ENCODE measurements around the gene LSM4. TPM values are rescaled to one million over a fixed set of nuclear protein-coding genes. Genes with fewer than 3 reads are reported as not detected.

The LSM4 gene
- total and polyA plus RNA-seq, 8 donors: 16.5 to 67.9 (median 35.3) TPM

DNA sequence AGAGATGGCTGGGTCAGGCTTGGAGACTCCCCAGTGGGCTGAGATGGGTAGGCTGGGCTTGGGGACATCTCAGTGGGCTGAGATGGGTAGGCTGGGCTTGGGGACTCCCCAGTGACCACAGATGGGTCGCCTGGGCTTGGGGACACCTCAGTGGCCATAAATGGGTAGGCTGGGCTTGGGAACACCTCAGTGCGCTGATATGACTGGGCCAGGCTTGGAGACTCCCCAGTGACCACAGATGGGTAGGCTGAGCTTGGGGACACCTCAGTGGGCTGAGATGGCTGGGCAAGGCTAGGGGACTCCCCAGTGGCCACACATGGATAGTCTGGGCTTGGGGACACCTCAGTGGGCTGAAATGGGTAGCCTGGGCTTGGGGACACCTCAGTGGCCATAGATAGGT, 61.4 kb downstream of the LSM4 start:
- intact Hi-C loops (cut with DNase I): loop anchor here in 1 of 3 donors (10.0 kb wide), 1 partner anchor 47 kb away; no protein-coding TSS in a partner anchor
- TF ChIP-seq, protein P1, sequence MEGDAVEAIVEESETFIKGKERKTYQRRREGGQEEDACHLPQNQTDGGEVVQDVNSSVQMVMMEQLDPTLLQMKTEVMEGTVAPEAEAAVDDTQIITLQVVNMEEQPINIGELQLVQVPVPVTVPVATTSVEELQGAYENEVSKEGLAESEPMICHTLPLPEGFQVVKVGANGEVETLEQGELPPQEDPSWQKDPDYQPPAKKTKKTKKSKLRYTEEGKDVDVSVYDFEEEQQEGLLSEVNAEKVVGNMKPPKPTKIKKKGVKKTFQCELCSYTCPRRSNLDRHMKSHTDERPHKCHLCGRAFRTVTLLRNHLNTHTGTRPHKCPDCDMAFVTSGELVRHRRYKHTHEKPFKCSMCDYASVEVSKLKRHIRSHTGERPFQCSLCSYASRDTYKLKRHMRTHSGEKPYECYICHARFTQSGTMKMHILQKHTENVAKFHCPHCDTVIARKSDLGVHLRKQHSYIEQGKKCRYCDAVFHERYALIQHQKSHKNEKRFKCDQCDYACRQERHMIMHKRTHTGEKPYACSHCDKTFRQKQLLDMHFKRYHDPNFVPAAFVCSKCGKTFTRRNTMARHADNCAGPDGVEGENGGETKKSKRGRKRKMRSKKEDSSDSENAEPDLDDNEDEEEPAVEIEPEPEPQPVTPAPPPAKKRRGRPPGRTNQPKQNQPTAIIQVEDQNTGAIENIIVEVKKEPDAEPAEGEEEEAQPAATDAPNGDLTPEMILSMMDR (IDR thresholded peaks at IDR 0.05): no peak
- ATAC-seq (no peak), DNase-seq (no peak), FAIRE-seq (no peak)
- Histone ChIP-seq H3K4me1 (no peaks in the 10 kb centered on the region), H3K27me3 (no peaks in the 10 kb centered on the region), H3K36me3 (peaks cover 0 to 17% (median 0%) of the 10 kb centered on the region in 3 donors), H3K4me3 (no peak overlapping the region), H3K27ac (no peak overlapping the region), H3K9me3 (no peaks in the 10 kb centered on the region)
- 87 to 95% methylated on average over 2 of the region's 2 CpGs for WGBS, 2 donors

DNA sequence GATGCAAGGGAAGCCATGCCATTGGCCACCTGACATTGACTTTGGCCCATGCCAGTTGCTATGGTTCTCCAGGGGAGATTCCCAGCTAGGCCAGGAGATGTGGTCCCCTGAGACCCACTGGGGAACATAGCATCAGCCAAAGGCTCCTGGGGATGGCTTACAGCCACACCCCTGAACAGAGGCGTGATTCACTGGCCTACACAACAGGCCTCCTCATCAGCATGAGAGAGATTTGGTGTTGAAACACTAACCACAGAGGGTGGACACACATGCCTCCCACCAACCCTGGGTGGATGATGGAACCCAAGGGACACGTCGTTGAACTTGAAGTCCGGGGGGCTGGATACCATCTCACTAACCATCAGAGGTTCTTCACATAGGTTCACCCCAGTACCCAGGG, 63.0 kb downstream of the LSM4 start:
- TF ChIP-seq, protein P1 (IDR thresholded peaks at IDR 0.05): no peak
- no peak overlapping the region for H3K4me3 ChIP-seq
- ATAC-seq (no peak), DNase-seq (no peak), FAIRE-seq (no peak)
- intact Hi-C loops (cut with DNase I): loop anchor here in 2 of 3 donors (5.0 to 10.0 kb wide), 2 partner anchors 45 to 48 kb away; no protein-coding TSS in a partner anchor
- no peak overlapping the region for H3K27ac ChIP-seq
- H3K4me1 ChIP-seq: no peaks in the 10 kb centered on the region
- H3K36me3 ChIP-seq: peaks cover 0 to 2% (median 0%) of the 10 kb centered on the region in 3 donors
- 89 to 94% methylated on average over 4 of the region's 4 CpGs for WGBS, 2 donors
- no peaks in the 10 kb centered on the region for H3K9me3 ChIP-seq
- no peaks in the 10 kb centered on the region for H3K27me3 ChIP-seq

DNA sequence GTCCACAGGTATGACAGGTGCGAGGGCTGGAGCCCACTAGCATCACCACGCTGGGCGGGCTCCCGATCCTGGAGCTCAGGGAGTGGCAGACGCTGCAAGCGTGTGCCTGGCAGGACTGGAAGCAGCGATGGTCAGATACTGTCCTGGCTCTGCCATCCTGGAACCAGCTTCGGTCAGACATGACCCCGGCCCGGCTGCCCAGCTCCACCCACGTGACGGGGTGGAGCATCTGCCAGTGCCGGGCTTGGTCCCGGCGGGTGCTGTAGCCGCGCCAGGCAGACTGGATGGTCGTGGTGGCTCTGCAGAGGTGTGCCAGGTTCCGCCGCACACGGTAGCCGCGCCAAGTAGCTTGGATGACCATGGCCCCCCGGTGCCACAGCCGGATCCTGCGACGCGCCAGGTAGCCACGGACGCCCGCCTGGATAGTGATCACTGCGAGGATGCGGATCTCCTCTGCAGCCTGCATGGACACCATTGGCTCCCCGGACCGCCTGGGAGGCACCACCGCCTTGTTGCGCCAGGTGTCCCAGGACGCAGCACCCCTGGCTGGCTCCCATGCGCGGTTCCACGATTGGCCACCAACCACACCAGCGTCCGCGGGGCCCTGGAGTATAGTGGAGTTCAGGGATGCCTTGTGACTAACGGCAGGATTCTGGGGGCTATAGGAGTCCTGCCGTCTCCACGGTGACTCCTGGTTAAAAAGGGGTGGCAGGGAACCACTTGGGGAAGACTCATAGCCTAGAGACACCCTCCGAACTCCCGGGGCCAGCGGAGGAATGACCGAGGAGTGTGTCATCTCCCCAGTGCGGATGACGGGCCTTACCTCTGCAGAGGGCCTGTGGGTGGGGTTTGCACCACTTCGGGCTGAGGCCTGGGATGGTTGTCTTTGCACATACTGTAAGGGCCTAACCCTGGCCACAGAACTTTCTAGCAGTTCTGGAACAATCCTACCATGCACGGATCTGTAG, 65.1 kb downstream of the LSM4 start:
- H3K9me3 ChIP-seq: no peaks in the 10 kb centered on the region
- intact Hi-C loops (cut with DNase I): loop anchor here in 1 of 3 donors (5.0 kb wide), 1 partner anchor 45 kb away; no protein-coding TSS in a partner anchor
- FAIRE-seq (no peak), ATAC-seq (no peak), DNase-seq (peak in 1 of 6 donors; percentile 78)
- TF ChIP-seq, protein P1 (IDR thresholded peaks at IDR 0.05): no peak
- no peak overlapping the region for H3K4me3 ChIP-seq
- no peaks in the 10 kb centered on the region for H3K27me3 ChIP-seq
- no peaks in the 10 kb centered on the region for H3K4me1 ChIP-seq
- no peak overlapping the region for H3K27ac ChIP-seq
- WGBS, 2 donors: 91 to 93% methylated on average over 55 of the region's 55 CpGs
- no peaks in the 10 kb centered on the region for H3K36me3 ChIP-seq

Small RNA genes within 50 kb of the gene (microRNA-seq; reads per million reads assigned to microRNA genes)
- 0.77 to 1.5 reads per million in 2 donors for gene MIR3188

Other genes with a start within 250 kb of the LSM4 start
- gene IL12RB1, start 236.1 kb downstream of the LSM4 start, total RNA-seq: 1 to 10 TPM in 1 of 6 donors, under 1 TPM in 5; 0.19 to 1.1 (median 0.53) TPM
- under 1 TPM; 0.15 to 0.40 TPM for gene IL12RB1, start 236.1 kb downstream of the LSM4 start, polyA plus RNA-seq
- 10 to 100 TPM; 19.7 to 27.5 (median 24.2) TPM for gene MAST3, start 225.3 kb downstream of the LSM4 start, total RNA-seq
- 10 to 100 TPM; 13.7 to 24.7 TPM for gene MAST3, start 225.3 kb downstream of the LSM4 start, polyA plus RNA-seq
- gene PIK3R2, start 169.9 kb downstream of the LSM4 start, total RNA-seq: 10 to 100 TPM; 11.6 to 21.2 (median 12.2) TPM
- gene PIK3R2, start 169.9 kb downstream of the LSM4 start, polyA plus RNA-seq: 1 to 10 TPM; 4.3 to 6.5 TPM
- 100 to 1,000 TPM in 1 of 6 donors, 10 to 100 TPM in 5; 12.2 to 108 (median 23.2) TPM for gene IFI30, start 149.3 kb downstream of the LSM4 start, total RNA-seq
- gene IFI30, start 149.3 kb downstream of the LSM4 start, polyA plus RNA-seq: 10 to 100 TPM; 21.4 to 22.2 TPM
- gene MPV17L2, start 129.9 kb downstream of the LSM4 start, total RNA-seq: 1 to 10 TPM; 2.8 to 6.2 (median 4.0) TPM
- gene MPV17L2, start 129.9 kb downstream of the LSM4 start, polyA plus RNA-seq: 10 to 100 TPM in 1 of 2 donors, 1 to 10 TPM in 1; 9.9 to 10.4 TPM
- gene RAB3A, start 119.0 kb downstream of the LSM4 start, total RNA-seq: 1 to 10 TPM in 5 of 6 donors, under 1 TPM in 1; 0.79 to 2.6 (median 1.6) TPM
- 1 to 10 TPM; 2.3 to 4.4 TPM for gene RAB3A, start 119.0 kb downstream of the LSM4 start, polyA plus RNA-seq
- gene PDE4C, start 96.6 kb downstream of the LSM4 start, total RNA-seq: under 1 TPM in 5 of 6 donors, not detected in 1; 0.12 to 0.59 (median 0.37) TPM
- gene PDE4C, start 96.6 kb downstream of the LSM4 start, polyA plus RNA-seq: 1 to 10 TPM in 1 of 2 donors, under 1 TPM in 1; 0.16 to 1.3 TPM
- gene IQCN, start 48.6 kb downstream of the LSM4 start, total RNA-seq: 1 to 10 TPM; 1.0 to 5.6 (median 1.6) TPM
- 10 to 100 TPM; 14.7 to 25.3 TPM for gene IQCN, start 48.6 kb downstream of the LSM4 start, polyA plus RNA-seq
- 100 to 1,000 TPM in 5 of 6 donors, 10 to 100 TPM in 1; 86.8 to 181 (median 137) TPM for gene JUND, start 41.5 kb downstream of the LSM4 start, total RNA-seq
- 100 to 1,000 TPM; 111 to 128 TPM for gene JUND, start 41.5 kb downstream of the LSM4 start, polyA plus RNA-seq
- 10 to 100 TPM; 32.9 to 44.4 (median 37.1) TPM for gene PGPEP1, start 17.5 kb upstream of the LSM4 start, total RNA-seq
- gene PGPEP1, start 17.5 kb upstream of the LSM4 start, polyA plus RNA-seq: 10 to 100 TPM; 10.4 to 20.7 TPM
- gene GDF15, start 63.1 kb upstream of the LSM4 start, total RNA-seq: 100 to 1,000 TPM in 2 of 6 donors, 10 to 100 TPM in 4; 33.3 to 277 (median 43.5) TPM
- 10 to 100 TPM; 28.1 to 57.7 TPM for gene GDF15, start 63.1 kb upstream of the LSM4 start, polyA plus RNA-seq
- 1 to 10 TPM in 3 of 6 donors, under 1 TPM in 3; 0.14 to 6.1 (median 1.2) TPM for gene LRRC25, start 74.5 kb upstream of the LSM4 start, total RNA-seq
- gene LRRC25, start 74.5 kb upstream of the LSM4 start, polyA plus RNA-seq: 1 to 10 TPM in 1 of 2 donors, under 1 TPM in 1; 0.85 to 1.0 TPM
- 10 to 100 TPM; 20.5 to 33.8 (median 23.7) TPM for gene SSBP4, start 96.3 kb upstream of the LSM4 start, total RNA-seq
- 100 to 1,000 TPM in 1 of 2 donors, 10 to 100 TPM in 1; 77.5 to 116 TPM for gene SSBP4, start 96.3 kb upstream of the LSM4 start, polyA plus RNA-seq
- gene ISYNA1, start 115.1 kb upstream of the LSM4 start, total RNA-seq: 10 to 100 TPM; 26.1 to 58.4 (median 44.7) TPM
- gene ISYNA1, start 115.1 kb upstream of the LSM4 start, polyA plus RNA-seq: 100 to 1,000 TPM; 187 to 309 TPM
- gene ELL, start 199.0 kb upstream of the LSM4 start, total RNA-seq: 10 to 100 TPM in 1 of 6 donors, 1 to 10 TPM in 5; 5.8 to 10.5 (median 9.3) TPM
- 10 to 100 TPM; 10.3 to 13.4 TPM for gene ELL, start 199.0 kb upstream of the LSM4 start, polyA plus RNA-seq
- 100 to 1,000 TPM in 2 of 6 donors, 10 to 100 TPM in 4; 73.8 to 104 (median 87.9) TPM for gene FKBP8, start 220.5 kb upstream of the LSM4 start, total RNA-seq
- 100 to 1,000 TPM; 198 to 218 TPM for gene FKBP8, start 220.5 kb upstream of the LSM4 start, polyA plus RNA-seq
- 10 to 100 TPM; 33.4 to 46.2 (median 41.9) TPM for gene KXD1, start 234.8 kb upstream of the LSM4 start, total RNA-seq
- gene KXD1, start 234.8 kb upstream of the LSM4 start, polyA plus RNA-seq: 10 to 100 TPM; 48.7 to 66.9 TPM
- gene UBA52, start 248.8 kb upstream of the LSM4 start, total RNA-seq: 100 to 1,000 TPM; 522 to 838 (median 679) TPM
- 100 to 1,000 TPM; 402 to 680 TPM for gene UBA52, start 248.8 kb upstream of the LSM4 start, polyA plus RNA-seq

All from pancreas (tissue), 10 donors.